NCI-H1417 (cell line): ENCODE results near the gene DOHH.

Source experiments
- DNase-seq, 3 experiments: peaks; one replicate each; lab custom pipeline; 2025; lab: John Stamatoyannopoulos, UW

Gene DOHH

DNA sequence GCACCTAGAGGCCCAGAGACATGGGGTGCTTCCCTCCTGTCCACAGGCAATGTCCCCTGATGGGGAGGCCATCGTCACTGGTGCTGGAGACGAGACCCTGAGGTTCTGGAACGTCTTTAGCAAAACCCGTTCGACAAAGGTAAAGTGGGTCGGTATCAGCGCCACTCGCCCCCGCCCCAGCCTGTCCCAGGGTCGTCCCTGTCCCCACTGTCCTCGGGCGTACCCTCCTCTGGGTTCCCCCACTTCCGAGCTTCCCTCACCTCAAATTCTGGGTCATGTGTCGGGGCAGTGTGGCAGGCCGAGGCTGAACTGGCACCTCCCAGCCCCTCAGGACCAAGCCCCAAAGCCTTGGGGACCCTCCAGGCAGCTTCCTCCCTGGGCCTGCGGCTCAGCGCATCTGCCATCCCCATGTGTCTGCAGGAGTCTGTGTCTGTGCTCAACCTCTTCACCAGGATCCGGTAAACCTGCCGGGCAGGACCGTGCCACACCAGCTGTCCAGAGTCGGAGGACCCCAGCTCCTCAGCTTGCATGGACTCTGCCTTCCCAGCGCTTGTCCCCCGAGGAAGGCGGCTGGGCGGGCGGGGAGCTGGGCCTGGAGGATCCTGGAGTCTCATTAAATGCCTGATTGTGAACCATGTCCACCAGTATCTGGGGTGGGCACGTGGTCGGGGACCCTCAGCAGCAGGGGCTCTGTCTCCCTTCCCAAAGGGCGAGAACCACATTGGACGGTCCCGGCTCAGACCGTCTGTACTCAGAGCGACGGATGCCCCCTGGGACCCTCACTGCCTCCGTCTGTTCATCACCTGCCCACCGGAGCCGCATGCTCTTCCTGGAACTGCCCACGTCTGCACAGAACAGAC, 34.1 kb upstream of the DOHH start:
- DNase-seq: no peak

DNA sequence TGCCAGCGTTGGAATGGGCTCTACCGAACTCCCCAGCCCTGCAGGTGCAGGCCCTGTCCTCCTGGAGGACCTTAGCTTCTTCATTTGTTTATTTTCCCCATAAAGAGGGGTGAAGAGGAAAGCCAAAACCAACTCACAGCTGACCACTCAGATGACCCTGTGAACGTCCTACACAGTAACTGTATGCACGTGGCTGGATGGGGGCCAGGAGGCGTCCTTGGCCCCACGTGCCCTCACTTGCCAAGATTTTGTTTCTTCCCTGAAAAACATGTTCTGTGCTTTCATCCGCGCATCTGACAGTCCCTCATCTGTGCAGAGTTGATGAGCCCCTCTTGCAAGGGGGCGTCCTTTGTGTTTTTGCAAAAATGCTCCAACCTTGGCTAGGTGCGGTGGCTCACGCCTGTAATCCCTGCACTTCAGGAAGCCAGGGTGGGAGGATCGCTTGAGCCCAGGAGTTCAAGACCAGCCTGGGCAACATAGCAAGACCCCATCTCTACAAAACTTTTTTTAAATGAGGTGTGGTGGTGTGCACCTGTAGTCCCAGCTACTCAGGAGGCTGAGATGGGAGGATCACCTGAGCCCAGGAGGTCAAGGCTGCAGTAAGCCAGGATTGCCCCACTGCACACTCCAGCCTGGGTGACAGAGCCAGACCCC, 33.2 kb upstream of the DOHH start:
- no peak for DNase-seq

DNA sequence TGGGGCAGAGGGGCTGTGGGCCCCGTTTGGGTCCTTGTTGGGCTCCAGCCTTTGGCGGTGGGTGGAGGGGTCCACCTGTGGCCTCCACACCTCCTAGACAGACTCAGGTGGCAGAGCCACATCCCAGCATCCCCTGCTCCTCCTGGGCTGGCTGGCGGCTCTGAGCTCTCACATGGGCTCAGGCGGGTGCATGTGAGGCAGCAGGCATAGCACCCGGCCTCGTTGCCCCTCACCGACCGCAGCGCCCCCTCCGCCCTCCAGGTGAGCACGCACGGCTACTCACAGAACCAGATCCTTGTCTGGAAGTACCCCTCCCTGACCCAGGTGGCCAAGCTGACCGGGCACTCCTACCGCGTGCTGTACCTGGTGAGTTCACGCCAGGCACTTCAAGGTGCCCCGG, 32.6 kb upstream of the DOHH start:
- DNase-seq: no peak

DNA sequence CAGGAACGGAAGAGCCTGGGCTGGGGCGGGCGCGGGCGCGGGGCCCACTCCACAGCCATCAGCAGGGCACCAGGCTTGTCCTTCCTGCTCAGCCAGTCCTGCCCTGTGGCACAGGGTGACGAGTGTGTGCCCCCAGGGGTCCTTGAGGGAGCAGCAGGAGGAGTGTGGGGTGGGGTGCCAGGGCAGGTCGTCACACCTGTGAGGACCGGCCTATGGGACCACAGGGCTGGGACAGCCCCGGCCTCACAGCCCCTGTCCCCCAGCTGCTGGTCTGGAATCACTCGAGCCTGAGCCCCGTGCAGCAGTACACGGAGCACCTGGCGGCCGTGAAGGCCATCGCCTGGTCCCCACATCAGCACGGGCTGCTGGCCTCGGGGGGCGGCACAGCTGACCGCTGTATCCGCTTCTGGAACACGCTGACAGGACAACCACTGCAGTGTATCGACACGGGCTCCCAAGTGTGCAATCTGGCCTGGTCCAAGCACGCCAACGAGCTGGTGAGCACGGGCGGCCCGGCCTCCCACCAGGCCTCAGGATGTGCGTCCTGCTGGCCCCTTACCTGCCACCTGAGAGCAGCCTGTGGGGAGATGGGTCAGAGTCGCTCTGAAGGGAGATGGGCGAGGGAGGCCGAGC, 31.8 kb upstream of the DOHH start:
- no peak for DNase-seq

DNA sequence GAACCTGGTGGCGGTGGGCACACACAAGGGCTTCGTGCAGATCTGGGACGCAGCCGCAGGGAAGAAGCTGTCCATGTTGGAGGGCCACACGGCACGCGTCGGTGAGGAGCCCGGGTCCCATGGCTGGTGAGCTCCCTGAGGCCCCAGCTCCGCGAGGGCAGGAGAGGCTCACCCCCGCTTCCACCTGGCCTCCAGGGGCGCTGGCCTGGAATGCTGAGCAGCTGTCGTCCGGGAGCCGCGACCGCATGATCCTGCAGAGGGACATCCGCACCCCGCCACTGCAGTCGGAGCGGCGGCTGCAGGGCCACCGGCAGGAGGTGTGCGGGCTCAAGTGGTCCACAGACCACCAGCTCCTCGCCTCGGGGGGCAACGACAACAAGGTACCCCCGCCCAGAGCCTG, 31.2 kb upstream of the DOHH start:
- no peak for DNase-seq

DNA sequence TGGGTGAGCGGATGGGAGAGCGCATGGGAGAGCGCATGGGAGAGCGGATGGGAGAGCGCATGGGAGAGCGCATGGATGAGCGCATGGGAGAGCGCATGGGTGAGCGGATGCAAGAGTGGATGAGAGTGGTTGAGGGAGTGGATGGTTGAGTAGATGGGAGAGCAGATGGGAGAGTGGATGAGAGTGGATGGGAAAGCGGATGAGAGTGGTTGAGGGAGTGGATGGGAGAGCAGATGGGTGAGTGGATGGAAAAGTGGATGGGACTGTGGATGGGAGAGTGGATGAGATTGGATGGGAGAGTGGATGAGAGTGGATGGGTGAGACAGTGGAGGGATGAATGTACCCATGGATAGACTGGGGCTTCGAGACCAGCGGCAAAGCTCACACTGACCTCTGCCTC, 29.9 kb upstream of the DOHH start:
- no peak for DNase-seq

DNA sequence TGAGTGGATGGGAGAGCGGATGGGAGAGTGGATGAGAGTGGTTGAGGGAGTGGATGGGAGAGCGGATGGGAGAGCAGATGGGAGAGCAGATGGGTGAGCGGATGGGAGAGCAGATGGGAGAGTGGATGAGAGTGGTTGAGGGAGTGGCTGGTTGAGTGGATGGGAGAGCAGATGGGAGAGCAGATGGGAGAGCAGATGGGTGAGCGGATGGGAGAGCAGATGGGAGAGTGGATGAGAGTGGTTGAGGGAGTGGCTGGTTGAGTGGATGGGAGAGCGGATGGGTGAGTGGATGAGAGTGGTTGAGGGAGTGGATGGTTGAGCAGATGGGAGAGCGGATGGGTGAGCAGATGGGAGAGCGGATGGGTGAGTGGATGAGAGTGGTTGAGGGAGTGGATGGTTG, 28.8 kb upstream of the DOHH start:
- peak in 1 of 3 experiments; percentile 25 for DNase-seq

DNA sequence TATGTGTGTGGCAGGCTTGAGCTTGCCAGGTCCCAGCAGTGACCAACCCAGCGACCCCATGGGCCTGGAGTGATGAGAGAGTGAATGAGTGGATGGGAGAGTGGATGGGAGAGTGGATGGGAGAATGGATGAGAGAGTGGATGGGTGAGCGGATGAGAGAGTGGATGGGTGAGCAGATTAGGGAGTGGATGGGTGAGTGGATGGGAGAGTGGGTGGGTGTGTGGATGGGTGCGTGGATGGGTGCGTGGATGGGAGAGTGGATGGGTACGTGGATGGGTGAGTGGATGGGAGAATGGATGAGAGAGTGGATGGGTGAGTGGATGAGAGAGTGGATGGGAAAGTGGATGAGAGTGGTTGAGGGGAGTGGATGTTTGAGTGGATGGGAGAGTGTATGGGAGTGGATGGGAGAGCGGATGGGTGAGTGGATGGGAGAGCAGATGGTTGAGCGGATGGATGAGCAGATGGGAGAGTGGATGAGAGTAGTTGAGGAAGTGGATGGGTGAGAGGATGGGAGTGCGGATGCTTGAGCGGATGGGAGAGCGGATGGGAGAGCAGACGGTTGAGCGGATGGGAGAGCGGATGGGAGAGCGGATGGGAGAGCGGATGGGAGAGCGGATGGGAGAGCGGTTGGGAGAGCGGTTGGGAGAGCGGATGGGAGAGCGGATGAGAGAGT, 28.2 kb upstream of the DOHH start:
- DNase-seq: no peak

DNA sequence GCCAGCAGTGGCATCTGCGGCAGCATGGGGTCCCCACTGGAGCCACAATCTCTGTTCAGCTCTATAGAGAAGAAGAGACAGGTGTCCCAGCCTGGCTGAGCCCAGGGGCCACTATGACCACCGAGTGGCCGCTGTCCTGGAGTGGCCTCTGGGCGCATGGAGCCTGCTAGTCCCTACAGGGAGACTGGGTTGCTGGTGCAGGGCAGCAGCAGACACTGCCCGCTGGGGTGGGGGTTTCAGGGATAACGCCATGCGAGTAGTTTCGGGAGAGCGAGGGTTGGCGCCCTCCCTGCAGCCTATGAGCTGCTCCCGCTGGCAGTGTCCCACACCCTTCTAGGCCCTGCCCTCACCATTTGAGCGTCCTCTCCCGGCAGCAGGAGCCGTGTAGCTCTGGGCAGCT, 27.6 kb upstream of the DOHH start:
- DNase-seq: no peak

DNA sequence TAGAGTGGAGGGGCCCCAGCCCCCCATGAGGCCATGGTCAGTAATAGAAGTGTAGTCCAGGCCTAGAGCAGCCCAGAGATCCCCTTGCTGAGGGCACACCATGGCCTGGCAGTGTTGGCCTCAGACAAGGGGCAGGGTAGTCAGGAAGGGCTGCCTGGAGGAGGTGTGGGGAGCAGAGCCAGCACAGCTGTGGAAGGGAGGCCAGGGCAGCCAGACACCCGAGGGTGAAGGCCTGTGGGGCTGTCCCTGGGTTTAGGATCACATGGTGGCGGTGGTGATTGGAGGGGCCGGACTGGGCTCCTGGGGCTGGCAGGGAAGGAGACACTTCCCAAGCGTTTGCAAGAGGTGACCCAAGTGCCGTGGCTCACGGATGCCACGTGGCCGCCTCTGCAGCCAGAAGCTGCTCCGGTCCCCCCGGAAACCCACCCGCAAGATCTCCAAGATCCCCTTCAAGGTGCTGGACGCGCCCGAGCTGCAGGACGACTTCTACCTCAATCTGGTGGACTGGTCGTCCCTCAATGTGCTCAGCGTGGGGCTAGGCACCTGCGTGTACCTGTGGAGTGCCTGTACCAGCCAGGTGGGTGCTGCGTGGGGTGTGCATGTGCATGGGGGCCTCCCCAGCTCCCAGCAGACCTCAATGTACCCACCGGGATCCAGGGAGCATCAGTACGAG, 26.9 kb upstream of the DOHH start:
- no peak for DNase-seq

DNA sequence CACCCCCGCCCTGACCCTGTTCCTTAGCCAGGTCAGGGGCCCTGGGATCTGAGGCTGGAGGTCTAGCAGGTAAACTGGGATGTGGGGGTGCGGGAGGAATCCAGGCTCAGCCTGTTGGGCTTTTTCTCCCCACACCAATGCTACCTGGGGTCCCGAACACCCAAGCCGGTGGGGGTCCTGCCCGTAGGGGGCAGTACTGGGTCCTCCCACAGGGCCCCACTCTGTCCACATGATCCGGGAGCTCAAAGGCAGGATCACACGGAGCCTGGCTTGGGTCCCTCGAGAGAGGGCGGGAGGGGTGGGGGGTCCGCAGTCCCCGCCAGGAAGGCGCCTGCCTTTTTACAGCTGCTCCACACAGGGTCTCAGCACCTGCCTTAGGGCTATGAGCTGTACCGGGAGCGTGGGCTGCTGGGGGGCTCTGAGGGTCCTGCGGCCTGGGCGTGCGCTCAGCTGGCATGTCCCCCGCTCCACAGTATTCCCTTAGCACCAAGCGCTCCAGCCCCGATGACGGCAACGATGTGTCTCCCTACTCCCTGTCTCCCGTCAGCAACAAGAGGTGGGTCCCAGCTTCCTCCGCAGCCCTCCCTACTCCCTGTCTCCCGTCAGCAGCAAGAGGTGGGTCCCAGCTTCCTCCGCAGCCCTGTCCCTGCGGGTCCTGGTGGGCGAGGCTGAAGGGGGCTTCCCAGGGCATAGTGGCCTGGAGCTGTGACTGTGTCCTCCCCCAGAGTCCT, 26.2 kb upstream of the DOHH start:
- DNase-seq: no peak

DNA sequence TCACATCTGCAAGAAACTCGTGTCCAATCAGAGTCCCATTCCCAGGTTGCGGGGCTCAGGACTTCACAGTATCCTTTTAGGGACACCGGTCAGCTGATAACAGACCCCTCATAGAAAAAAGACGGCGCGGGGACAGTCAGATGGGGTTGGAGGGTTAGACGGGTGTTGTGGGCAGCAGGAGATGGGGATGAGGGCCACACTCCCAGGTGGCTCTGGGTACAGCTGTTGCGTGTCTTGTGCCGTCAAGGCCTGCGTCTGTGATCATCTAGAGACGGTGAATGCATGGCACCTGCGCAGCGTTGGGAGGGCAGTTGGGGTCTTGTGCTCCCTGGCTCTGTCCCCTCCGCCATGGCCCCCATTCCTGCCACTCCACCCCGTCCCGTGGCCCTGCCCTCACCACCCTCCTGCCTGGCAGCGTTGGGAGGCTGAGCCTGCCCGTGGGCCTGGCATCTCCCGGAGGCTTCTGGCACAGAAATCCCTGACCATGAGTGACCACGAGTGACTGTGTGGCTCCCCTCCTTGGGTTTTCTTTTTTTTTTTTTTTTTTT, 24.5 kb upstream of the DOHH start:
- no peak for DNase-seq

DNA sequence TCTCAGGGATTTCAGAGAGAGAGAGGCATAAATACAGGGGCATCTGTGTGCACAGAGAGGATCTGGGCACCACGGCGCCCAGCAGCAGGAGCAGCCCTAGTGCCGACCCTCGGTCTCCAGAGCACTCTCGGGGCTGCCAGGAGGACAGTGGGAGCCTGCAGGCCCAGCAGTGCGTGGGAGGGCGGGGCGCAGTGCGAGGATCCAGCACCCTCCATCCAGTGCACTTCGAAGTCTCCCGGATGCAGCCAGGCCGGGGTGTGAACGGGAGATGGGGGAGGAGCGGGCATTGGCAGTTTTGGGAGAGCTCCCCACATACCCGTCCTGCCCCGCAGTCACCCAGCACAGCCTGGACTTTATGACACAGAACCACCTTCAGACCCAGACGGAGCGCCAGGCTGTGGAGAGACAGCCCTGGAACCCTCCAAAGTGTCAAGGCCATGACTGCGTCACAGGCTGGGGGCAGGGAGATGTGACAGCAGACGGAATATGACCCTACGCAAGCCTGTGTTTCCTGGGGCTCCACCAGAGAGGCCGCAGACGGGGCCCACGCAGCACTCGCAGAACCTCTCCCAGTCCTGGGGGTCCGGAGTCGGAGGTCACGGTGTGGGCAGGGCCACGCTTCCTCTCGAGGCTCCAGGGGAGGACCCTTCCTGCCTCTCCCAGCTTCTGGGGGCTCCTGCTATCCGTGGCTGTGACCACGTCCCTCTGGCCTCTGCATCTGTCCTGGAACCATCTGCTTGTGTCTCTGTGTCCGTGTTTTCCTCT, 23.8 kb upstream of the DOHH start:
- no peak for DNase-seq

DNA sequence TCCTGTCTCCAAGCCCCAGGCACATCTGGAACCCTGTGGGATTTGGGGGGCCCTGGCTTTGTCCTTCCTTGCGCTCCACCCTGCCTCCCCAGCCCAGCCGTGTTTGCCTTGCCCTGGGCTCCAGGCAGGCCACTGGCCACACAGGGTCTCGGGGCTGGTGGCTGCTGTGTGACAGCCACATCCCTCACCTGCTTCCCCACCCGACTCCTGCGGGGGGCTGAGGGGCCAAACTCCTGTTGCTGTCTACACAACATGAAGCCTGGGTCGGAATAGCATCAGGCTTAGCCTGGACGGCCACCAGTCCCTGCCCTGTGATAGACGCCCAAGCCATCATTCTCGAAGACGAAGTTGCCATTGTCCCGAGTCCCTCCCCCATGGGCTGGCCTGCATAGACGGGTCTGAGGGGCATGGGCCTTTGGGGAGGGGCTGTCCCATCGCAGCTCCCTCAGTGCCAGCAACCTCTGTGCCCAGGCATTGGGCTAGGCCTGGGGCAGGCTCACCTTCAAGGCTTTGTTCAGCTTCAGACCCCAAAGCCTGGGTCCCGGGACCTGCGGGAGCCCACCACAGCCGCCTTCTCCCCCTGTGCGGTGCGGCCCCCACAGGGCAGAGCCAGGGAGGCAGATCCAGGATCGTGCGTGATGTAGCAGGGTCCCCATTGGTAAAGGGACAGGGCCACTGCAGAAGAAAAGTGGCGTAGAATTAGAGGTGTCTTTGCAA, 23.0 kb upstream of the DOHH start:
- no peak for DNase-seq

DNA sequence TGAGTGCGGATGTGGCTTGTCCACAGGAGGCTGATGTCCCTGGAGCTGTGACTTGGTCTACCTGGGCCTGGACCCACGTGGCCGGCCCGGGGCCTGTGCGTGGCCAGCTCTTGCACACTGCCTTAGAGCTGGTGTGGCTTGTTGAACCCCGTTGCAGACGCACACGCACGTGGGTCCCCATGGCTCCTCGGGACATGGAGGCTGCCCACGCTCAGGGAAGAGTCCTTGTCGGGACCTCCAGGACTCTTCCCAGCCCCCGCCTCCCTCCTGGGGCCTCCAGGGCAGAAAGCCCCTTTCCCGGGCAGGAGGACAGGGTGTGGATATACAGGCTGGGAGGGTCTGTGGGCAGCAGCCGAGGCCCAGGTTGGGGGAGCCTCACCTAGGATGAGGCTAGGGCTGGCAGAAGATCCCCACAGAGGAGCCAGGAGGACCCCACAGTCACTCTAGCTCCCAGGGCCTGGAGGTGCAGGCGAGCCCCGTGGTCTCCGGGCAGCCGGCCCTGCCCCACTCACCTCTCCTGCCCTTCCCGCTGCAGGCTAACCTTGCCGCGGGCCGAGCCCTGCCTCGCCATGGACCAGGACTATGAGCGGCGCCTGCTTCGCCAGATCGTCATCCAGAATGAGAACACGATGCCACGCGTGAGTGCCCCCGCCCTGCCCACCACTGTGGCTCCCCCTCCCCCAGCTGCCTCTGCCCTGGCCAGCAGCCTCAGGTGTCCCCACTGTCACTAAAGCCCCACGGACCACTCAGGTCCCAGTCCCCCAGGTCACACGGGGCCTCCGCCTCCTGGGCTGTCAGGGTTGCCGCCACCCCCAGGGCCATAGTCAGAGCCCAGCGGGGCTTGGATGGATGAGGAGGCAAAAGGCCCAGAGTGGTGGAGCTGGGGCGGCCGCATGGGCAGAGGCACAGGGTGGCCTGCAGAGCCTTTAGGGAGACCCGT, 22.2 kb upstream of the DOHH start:
- no peak for DNase-seq

DNA sequence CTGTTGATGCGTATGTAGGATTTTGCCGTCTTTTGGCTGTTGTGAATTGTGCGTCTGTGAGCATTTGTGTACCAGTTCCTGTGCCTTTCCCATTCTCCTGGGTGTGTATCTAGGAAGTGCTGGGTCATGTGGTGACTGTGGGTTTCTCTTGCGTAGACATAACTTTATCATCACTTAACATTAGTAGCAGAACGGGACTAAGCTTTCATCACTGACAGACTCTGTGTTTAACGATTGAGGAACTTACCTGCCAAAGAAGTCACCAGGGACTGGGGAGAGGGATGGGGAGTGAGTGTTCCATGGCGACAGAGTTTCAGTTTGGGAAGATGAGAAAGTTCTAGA, 20.6 kb upstream of the DOHH start:
- no peak for DNase-seq

DNA sequence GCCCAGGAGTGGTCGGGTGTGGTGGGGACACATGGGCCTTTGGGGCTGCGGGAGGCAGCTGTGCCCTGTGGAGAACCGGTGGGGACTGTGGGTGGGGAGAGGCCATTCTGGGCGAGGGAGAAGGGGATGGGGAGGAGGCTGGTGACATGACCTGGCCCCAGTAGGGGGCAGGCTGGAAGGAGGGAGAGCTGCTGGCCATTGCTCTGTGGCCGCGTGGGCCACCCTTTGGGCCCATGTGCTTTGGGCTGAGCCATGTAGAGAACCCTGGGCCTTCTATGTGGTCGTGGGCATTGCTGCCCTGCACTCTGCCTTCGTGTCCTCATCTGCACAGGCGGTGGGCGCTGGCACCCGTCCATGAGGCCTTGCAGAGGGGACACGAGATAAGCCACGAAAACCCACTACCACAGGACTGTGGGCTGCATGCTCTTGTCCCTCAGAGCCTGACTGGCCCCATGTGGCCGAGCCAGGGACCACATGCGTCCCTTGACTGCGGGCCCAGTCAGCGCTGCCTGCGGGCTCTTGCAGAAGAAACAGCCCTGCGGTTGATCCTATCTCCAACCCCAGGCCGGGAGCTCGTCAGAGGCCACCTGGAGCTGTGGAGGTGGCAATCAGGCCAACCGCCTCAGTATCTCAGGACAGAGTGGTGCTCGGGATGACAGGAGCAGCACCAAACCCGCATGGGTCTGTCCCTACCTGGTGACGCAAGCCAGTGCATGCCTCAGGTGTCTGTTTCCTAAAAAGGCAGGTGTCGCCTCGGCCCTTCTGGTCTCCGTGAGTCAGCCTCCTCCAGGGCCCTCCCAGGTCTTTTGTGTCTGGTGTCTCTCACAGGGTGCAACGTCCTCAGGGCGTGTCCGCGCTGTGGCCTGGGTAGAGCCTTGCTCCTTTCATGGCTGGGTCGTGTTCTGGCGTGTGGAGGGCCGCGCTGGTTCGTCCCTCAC, 20.0 kb upstream of the DOHH start:
- DNase-seq: peak in 2 of 3 experiments; percentile 59 to 70
